HG02884 (cell line): ENCODE results near the gene NDFIP2.
"Not testable (repeated sequence)": the region's sequence is repeated elsewhere in the genome, so short reads cannot be mapped to it uniquely, and the experiment has no call there.

Experiments used
- ATAC-seq: cut with Tn5 transposase; IDR thresholded peaks from one replicate; pipeline ENCODE4 v1.9.1; 2021; ENCODE audit warnings: mild to moderate bottlenecking, moderate library complexity; ENCODE audit not compliant: unreplicated experiment

NDFIP2 gene

GRCh38 chr13:79585033-79585432 is 104.1 kb downstream of the NDFIP2 start:
- ATAC-seq: no peak

- ATAC-seq: no peak
These were observed 108.8 kb downstream of the NDFIP2 start for GRCh38 chr13:79589603-79590393.

GRCh38 chr13:79590394-79590676 is 109.4 kb downstream of the NDFIP2 start:
- no peak for ATAC-seq

GRCh38 chr13:79591493-79591892 is 110.5 kb downstream of the NDFIP2 start:
- ATAC-seq: no peak

GRCh38 chr13:79593121-79593520 is 112.2 kb downstream of the NDFIP2 start:
- ATAC-seq: no peak

- no peak for ATAC-seq
These were observed 112.8 kb downstream of the NDFIP2 start for GRCh38 chr13:79593641-79594275.

GRCh38 chr13:79600146-79600545 is 119.2 kb downstream of the NDFIP2 start:
- not testable (repeated sequence) for ATAC-seq

- no peak for ATAC-seq
These were observed 122.0 kb downstream of the NDFIP2 start for GRCh38 chr13:79602936-79603335.

GRCh38 chr13:79604752-79605151 is 123.8 kb downstream of the NDFIP2 start:
- no peak for ATAC-seq
